ENCODE results near the gene FOXK1.

FOXK1 gene

DNA sequence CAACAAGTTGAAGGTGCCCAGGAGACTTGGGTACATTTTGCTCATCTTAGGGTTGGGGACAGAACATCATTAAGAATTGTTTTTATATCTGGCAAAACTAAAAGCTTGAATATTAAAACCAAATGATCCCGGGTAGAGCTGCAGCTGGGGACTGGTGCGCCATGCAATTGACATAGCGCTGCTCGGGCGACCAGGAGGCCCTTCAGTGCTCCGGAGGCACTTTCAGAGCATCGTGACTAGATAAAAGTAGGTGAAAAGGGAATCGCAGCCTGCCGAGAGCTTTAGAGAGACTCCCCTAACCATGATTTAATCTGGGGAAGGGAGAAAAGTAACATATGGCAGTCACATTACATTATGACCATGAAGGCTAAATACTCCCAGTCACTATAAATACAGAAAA, 21.4 kb downstream of the FOXK1 start:
- H2AFZ ChIP-seq (ENCODE audit: low read length): no peak overlapping the region
- no peak overlapping the region for H3K27ac ChIP-seq (replicated peaks; ENCODE audit: low read length)
- H4K8ac ChIP-seq (ENCODE audit: low read depth, low read length): no peak overlapping the region
- H2BK15ac ChIP-seq (ENCODE audit: low read length): no peak overlapping the region
- WGBS, 2 donors (ENCODE audit: extremely low coverage in 2 of 2, insufficient read length in 2 of 2, insufficient replicate concordance in 1 of 2): no CpG with 5 or more reads among the region's 9 CpGs
- no peak overlapping the region for H3K4me3 ChIP-seq (ENCODE audit: low read length in 2 of 2)
- no peak overlapping the region for H3K4me2 ChIP-seq (ENCODE audit: insufficient read depth, low read length, poor library complexity, severe bottlenecking)
- H2BK12ac ChIP-seq (ENCODE audit: low read length): no peak overlapping the region
- H3K27me3 ChIP-seq (ENCODE audit: control insufficient read depth in 3 of 3, insufficient read depth in 3 of 3, low read depth in 1 of 3, low read length in 3 of 3): no peaks in the 10 kb centered on the region
- peak overlapping the region; percentile 6 for H2BK5ac ChIP-seq (ENCODE audit: low read length)
- H3K4ac ChIP-seq (ENCODE audit: low read length): no peak overlapping the region
- no peak overlapping the region for H4K91ac ChIP-seq (ENCODE audit: low read depth, low read length, poor library complexity)
- H3K23ac ChIP-seq (ENCODE audit: low read depth, low read length, poor library complexity): no peak overlapping the region
- H3K9ac ChIP-seq (ENCODE audit: low read depth, low read length, poor library complexity): no peak overlapping the region
- H3K14ac ChIP-seq (ENCODE audit: low read length): no peak overlapping the region
- H3K36me3 ChIP-seq (replicated peaks in 1 of 2; ENCODE audit: control insufficient read depth in 2 of 2, insufficient read depth in 2 of 2, low read length in 2 of 2): no peaks in the 10 kb centered on the region
- H3K18ac ChIP-seq (ENCODE audit: low read length): no peak overlapping the region
- no peaks in the 10 kb centered on the region for H3K9me3 ChIP-seq (replicated peaks in 1 of 2; ENCODE audit: control insufficient read depth in 2 of 2, insufficient read depth in 1 of 2, low read depth in 1 of 2, low read length in 2 of 2)
- peak overlapping the region; percentile 51 for H2AK5ac ChIP-seq (ENCODE audit: low read depth, low read length)
- H3K4me1 ChIP-seq (ENCODE audit: control insufficient read depth in 2 of 2, insufficient read depth in 1 of 2, low read depth in 1 of 2, low read length in 2 of 2): peaks cover 16 to 24% of the 10 kb centered on the region in 2 donors
- no peak overlapping the region for H2BK120ac ChIP-seq (ENCODE audit: low read depth, low read length)
- peaks cover 4% of the 10 kb centered on the region for H3K79me1 ChIP-seq (ENCODE audit: low read depth, low read length)
- no peak for DNase-seq (ENCODE audit: low spot score)

DNA sequence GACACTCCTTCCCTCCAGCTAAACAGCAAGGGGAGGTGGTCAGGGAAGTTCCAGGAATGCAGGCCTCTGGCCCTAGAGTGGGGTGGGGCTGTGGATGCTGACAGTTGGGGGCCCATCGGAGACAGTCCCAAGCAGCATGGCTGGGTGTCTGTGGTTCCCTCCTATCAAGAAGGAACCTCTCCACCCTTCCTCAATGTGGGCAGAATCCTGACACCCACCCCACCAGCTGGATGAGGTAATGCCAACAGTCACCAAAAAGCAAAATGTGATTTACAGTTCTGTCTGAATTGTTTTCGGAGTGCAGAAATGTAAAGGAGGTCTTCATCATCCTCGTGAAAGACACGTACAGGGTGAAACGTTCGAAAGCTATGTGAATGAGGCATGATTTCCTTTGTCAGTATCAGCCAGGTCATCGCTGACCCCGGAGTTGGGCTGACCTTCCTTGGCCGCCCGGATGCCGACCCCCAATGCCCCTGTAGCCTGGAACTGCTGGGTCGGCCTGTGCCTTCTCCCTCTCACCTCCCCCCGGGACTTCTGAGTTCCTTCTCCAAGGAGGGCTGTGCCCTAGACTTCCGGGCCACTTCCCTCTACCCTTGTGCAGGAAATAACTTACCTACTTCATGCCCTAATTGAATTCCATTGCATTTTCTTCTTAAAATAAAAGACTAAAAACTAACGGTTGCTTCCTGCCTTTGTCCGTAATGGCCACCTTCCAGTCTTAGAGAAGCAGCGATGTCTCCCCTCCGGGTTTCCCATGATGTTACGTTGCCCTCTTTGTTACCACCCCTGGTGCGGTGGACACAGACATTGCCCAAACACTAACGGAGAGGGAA, 24.5 kb downstream of the FOXK1 start:
- Histone ChIP-seq H3K4me1 (ENCODE audit: control insufficient read depth in 2 of 2, insufficient read depth in 1 of 2, low read depth in 1 of 2, low read length in 2 of 2) (peaks cover 23 to 26% of the 10 kb centered on the region in 2 donors), H3K18ac (ENCODE audit: low read length) (peak overlapping the region; percentile 73), H4K91ac (ENCODE audit: low read depth, low read length, poor library complexity) (no peak overlapping the region), H2BK12ac (ENCODE audit: low read length) (no peak overlapping the region), H2BK5ac (ENCODE audit: low read length) (no peak overlapping the region), H3K9ac (ENCODE audit: low read depth, low read length, poor library complexity) (peak overlapping the region; percentile 14), H3K79me1 (ENCODE audit: low read depth, low read length) (peaks cover 8% of the 10 kb centered on the region), H2BK15ac (ENCODE audit: low read length) (no peak overlapping the region), H3K27ac (replicated peaks; ENCODE audit: low read length) (peak overlapping the region; percentile 72), H3K4ac (ENCODE audit: low read length) (no peak overlapping the region), H3K9me3 (replicated peaks in 1 of 2; ENCODE audit: control insufficient read depth in 2 of 2, insufficient read depth in 1 of 2, low read depth in 1 of 2, low read length in 2 of 2) (peaks cover 0 to 8% of the 10 kb centered on the region in 2 donors), H3K4me2 (ENCODE audit: insufficient read depth, low read length, poor library complexity, severe bottlenecking) (peak overlapping the region; percentile 59), H3K23ac (ENCODE audit: low read depth, low read length, poor library complexity) (no peak overlapping the region), H2AFZ (ENCODE audit: low read length) (peak overlapping the region; percentile 55), H4K8ac (ENCODE audit: low read depth, low read length) (no peak overlapping the region), H3K27me3 (ENCODE audit: control insufficient read depth in 3 of 3, insufficient read depth in 3 of 3, low read depth in 1 of 3, low read length in 3 of 3) (no peaks in the 10 kb centered on the region), H3K14ac (ENCODE audit: low read length) (no peak overlapping the region), H3K4me3 (ENCODE audit: low read length in 2 of 2) (peak overlapping the region; percentile 57 to 59), H2AK5ac (ENCODE audit: low read depth, low read length) (peak overlapping the region; percentile 1), H3K36me3 (replicated peaks in 1 of 2; ENCODE audit: control insufficient read depth in 2 of 2, insufficient read depth in 2 of 2, low read length in 2 of 2) (peaks cover 0 to 12% of the 10 kb centered on the region in 2 donors), H2BK120ac (ENCODE audit: low read depth, low read length) (no peak overlapping the region)
- WGBS, 2 donors (ENCODE audit: extremely low coverage in 2 of 2, insufficient read length in 2 of 2, insufficient replicate concordance in 1 of 2): no CpG with 5 or more reads among the region's 21 CpGs
- DNase-seq (ENCODE audit: low spot score): no peak

DNA sequence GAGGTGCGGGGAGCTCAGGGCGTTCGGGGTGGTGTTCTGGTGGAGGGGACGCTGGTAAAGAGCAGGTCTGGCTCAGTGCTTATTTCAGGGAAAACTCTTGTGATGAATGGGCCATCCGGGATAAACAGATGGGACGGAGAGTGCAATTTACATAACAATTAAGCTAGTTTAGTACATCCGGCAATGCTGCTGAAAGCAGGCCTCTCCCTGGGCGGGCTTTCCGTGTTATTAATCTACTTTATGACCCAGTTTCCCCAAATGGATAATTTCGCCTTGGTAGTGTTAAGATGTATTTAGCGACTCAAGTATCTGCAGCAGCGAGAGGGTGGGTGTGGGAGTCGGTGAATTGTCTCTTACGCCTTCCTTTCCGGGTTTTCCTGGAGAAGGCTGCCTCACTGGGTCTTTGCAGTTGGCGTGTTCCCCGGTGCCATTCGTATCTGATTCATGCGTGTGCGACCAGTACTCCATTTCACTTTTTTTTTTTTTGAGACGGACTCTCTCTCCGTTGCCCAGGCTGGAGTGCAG, 25.2 kb downstream of the FOXK1 start:
- H3K4me3 ChIP-seq (ENCODE audit: low read length in 2 of 2): peak overlapping the region; percentile 57 to 59
- peaks cover 8% of the 10 kb centered on the region for H3K79me1 ChIP-seq (ENCODE audit: low read depth, low read length)
- H4K91ac ChIP-seq (ENCODE audit: low read depth, low read length, poor library complexity): no peak overlapping the region
- peak overlapping the region; percentile 72 for H3K27ac ChIP-seq (replicated peaks; ENCODE audit: low read length)
- peak overlapping the region; percentile 55 for H2AFZ ChIP-seq (ENCODE audit: low read length)
- H2AK5ac ChIP-seq (ENCODE audit: low read depth, low read length): no peak overlapping the region
- peaks cover 23 to 26% of the 10 kb centered on the region in 2 donors for H3K4me1 ChIP-seq (ENCODE audit: control insufficient read depth in 2 of 2, insufficient read depth in 1 of 2, low read depth in 1 of 2, low read length in 2 of 2)
- WGBS, 2 donors (ENCODE audit: extremely low coverage in 2 of 2, insufficient read length in 2 of 2, insufficient replicate concordance in 1 of 2): no CpG with 5 or more reads among the region's 22 CpGs
- DNase-seq (ENCODE audit: low spot score): peak; percentile 43
- no peak overlapping the region for H2BK5ac ChIP-seq (ENCODE audit: low read length)
- peaks cover 0 to 8% of the 10 kb centered on the region in 2 donors for H3K9me3 ChIP-seq (replicated peaks in 1 of 2; ENCODE audit: control insufficient read depth in 2 of 2, insufficient read depth in 1 of 2, low read depth in 1 of 2, low read length in 2 of 2)
- no peak overlapping the region for H2BK15ac ChIP-seq (ENCODE audit: low read length)
- no peak overlapping the region for H3K23ac ChIP-seq (ENCODE audit: low read depth, low read length, poor library complexity)
- H3K4ac ChIP-seq (ENCODE audit: low read length): no peak overlapping the region
- peak overlapping the region; percentile 59 for H3K4me2 ChIP-seq (ENCODE audit: insufficient read depth, low read length, poor library complexity, severe bottlenecking)
- no peaks in the 10 kb centered on the region for H3K27me3 ChIP-seq (ENCODE audit: control insufficient read depth in 3 of 3, insufficient read depth in 3 of 3, low read depth in 1 of 3, low read length in 3 of 3)
- H2BK120ac ChIP-seq (ENCODE audit: low read depth, low read length): no peak overlapping the region
- no peak overlapping the region for H2BK12ac ChIP-seq (ENCODE audit: low read length)
- peaks cover 0 to 18% of the 10 kb centered on the region in 2 donors for H3K36me3 ChIP-seq (replicated peaks in 1 of 2; ENCODE audit: control insufficient read depth in 2 of 2, insufficient read depth in 2 of 2, low read length in 2 of 2)
- no peak overlapping the region for H3K9ac ChIP-seq (ENCODE audit: low read depth, low read length, poor library complexity)
- no peak overlapping the region for H4K8ac ChIP-seq (ENCODE audit: low read depth, low read length)
- H3K14ac ChIP-seq (ENCODE audit: low read length): no peak overlapping the region
- peak overlapping the region; percentile 73 for H3K18ac ChIP-seq (ENCODE audit: low read length)

DNA sequence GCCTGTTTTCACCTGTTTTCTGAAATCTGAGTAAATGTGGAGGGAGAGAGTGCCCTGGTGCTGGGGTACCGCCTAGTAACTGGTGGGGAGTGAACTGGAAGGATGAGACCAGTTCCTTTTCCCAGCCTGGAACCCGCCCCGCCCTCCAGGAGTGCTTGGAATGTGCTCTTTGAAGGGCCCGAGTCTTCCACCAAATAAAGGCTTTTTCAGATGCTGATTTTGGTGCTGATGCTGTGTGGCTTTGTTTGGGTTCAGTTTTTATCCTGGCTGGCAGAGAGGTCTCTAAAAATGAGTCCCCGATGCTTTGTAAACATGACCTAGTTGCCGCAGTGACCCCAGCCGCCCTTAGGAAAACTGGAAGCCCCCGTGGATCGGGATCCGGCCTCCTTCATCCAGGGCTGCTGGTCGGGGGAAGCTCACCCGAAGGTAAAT, 25.9 kb downstream of the FOXK1 start:
- peak; percentile 39 for DNase-seq (ENCODE audit: low spot score)
- Histone ChIP-seq H3K9me3 (replicated peaks in 1 of 2; ENCODE audit: control insufficient read depth in 2 of 2, insufficient read depth in 1 of 2, low read depth in 1 of 2, low read length in 2 of 2) (peaks cover 0 to 8% of the 10 kb centered on the region in 2 donors), H2AFZ (ENCODE audit: low read length) (no peak overlapping the region), H3K18ac (ENCODE audit: low read length) (no peak overlapping the region), H4K91ac (ENCODE audit: low read depth, low read length, poor library complexity) (no peak overlapping the region), H2BK5ac (ENCODE audit: low read length) (no peak overlapping the region), H3K79me1 (ENCODE audit: low read depth, low read length) (peaks cover 8% of the 10 kb centered on the region), H2BK12ac (ENCODE audit: low read length) (no peak overlapping the region), H3K4me2 (ENCODE audit: insufficient read depth, low read length, poor library complexity, severe bottlenecking) (peak overlapping the region; percentile 59), H3K4me3 (ENCODE audit: low read length in 2 of 2) (peak overlapping the region in 1 of 2 donors; percentile 57), H3K36me3 (replicated peaks in 1 of 2; ENCODE audit: control insufficient read depth in 2 of 2, insufficient read depth in 2 of 2, low read length in 2 of 2) (peaks cover 0 to 24% of the 10 kb centered on the region in 2 donors), H3K23ac (ENCODE audit: low read depth, low read length, poor library complexity) (no peak overlapping the region), H3K27me3 (ENCODE audit: control insufficient read depth in 3 of 3, insufficient read depth in 3 of 3, low read depth in 1 of 3, low read length in 3 of 3) (no peaks in the 10 kb centered on the region), H2AK5ac (ENCODE audit: low read depth, low read length) (no peak overlapping the region), H3K4me1 (ENCODE audit: control insufficient read depth in 2 of 2, insufficient read depth in 1 of 2, low read depth in 1 of 2, low read length in 2 of 2) (peaks cover 21% of the 10 kb centered on the region in 2 donors), H3K4ac (ENCODE audit: low read length) (no peak overlapping the region), H4K8ac (ENCODE audit: low read depth, low read length) (no peak overlapping the region), H3K9ac (ENCODE audit: low read depth, low read length, poor library complexity) (no peak overlapping the region), H3K14ac (ENCODE audit: low read length) (no peak overlapping the region), H2BK15ac (ENCODE audit: low read length) (no peak overlapping the region), H2BK120ac (ENCODE audit: low read depth, low read length) (no peak overlapping the region), H3K27ac (replicated peaks; ENCODE audit: low read length) (peak overlapping the region; percentile 28)
- WGBS, 2 donors (ENCODE audit: extremely low coverage in 2 of 2, insufficient read length in 2 of 2, insufficient replicate concordance in 1 of 2): no CpG with 5 or more reads among the region's 12 CpGs

Data from neuronal stem cell (in vitro differentiated cells).